ENCODE measurements around the gene NUCKS1. TPM values are rescaled to one million over a fixed set of nuclear protein-coding genes. Genes with fewer than 3 reads are reported as not detected.

The NUCKS1 gene
- total RNA-seq, 1 donor from 2014 or later, result 185 TPM

DNA sequence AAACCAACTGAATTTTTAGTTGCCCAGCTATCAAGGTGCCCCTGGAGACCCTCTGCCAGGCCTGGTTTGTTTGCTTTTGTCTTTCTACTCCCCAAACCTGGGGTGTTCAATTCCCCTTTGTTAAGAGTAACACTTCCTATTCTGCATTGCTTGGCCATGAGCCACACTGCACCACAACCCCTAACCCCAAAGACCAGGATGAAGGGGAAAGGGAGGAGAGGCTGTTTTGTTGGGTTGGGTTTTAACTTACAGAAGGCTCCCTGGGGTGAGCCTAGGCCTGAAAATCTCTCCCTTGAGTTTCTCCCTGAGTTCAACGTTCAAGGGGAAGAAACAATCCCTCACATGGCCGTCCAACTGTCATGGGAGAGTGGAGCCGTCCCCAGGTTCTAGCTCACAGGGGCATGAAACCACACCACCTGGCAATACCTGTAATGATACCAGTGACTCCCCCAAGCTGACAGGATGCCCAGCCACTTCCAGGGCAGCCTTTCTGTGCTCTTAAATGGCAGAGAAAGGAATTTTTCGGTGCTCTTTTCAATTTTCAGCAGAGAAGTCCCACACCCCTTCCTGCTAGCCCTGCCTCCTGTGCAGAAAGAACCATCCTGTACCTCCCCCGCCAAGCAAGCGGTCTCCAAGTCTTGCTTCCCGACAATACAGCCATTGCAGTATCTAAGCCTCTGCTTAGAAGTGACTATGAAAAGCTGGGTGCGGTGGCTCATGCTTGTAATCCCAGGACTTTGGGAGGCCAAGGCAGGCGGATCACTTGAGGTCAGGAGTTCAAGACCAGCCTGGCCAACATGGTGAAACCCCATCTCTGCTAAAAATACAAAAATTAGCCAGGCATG is 84.6 kb downstream of the NUCKS1 start:
- DNase-seq (ENCODE audit: missing footprints) (no peak), ATAC-seq (no peak)
- intact Hi-C loops (cut with DNase I), result no loop called here

DNA sequence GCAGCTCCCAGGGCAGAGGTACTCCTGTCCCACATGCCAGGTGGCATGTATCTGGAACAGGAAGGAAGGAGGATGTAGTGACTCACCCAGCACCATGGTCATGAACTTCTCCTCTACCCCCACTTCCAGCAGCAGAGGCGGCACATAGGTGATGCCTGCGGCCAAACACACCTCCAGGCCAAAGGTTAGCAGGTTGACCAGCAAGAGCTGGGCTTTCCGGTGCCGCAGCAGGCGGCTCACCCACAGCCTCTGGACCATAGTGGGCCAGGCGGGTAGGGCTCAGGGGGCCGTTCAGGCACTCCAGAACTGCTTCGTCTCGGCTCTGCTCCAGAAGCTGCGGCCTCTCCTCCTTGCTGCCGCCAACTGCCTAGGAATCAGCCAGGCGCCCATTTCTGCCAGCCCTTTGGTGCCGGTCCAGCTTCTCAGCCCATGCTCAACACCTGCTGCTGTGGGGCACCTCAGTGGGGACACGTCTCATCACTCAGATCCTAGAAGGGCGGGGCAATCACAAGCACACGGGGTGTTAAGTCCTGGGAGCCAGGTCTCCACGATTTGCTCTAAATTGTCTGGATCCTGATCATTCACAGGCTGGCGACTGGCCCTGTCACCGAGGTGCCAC is 85.5 kb downstream of the NUCKS1 start:
- intact Hi-C loops (cut with DNase I), result no loop called here
- ATAC-seq (no peak), DNase-seq (ENCODE audit: missing footprints) (no peak)

DNA sequence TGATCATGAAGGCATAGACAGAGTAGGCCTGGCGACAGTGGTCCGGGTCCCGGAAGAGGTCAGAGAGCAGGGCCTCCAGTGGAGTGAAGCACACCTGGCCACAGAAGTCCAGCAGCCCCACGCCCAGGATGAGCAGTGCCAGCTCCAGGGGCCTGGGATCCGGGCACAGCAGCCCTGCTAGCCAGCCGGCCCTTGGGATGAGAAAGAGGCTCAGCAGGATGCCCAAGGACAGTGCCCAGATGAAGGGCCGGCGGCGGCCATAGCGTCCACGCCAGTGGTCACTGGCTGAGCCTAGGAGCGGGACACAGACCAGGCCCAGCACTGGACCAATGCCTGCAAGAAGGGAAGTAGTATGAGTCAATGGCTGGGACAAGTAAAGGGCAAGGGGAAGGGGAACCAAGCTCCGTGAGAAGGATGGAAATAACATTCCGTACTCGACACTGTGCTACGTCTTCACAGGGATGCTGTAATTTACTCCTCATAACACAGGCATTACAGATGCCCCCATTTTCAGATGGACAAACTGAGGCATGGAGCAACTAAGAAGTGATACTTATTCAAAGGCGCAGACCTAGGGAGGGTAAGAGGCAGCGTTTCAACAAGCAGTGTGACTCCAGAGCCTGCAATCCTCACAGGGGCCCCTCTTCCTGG is 86.6 kb downstream of the NUCKS1 start:
- no peak for DNase-seq (ENCODE audit: missing footprints)
- ATAC-seq, result no peak
- intact Hi-C loops (cut with DNase I), result no loop called here

Other genes with a start within 250 kb of the NUCKS1 start
- 180 TPM for gene CDK18, start 245.5 kb downstream of the NUCKS1 start, total RNA-seq
- gene ELK4, start 118.2 kb downstream of the NUCKS1 start, total RNA-seq, result 35.5 TPM
- 6.5 TPM for gene SLC45A3, start 69.7 kb downstream of the NUCKS1 start, total RNA-seq
- 16.6 TPM for gene RAB29, start 25.3 kb upstream of the NUCKS1 start, total RNA-seq
- 458 TPM for gene SLC41A1, start 63.0 kb upstream of the NUCKS1 start, total RNA-seq
- 1.7 TPM for gene PM20D1, start 100.0 kb upstream of the NUCKS1 start, total RNA-seq
- gene SLC26A9, start 193.3 kb upstream of the NUCKS1 start, total RNA-seq, result 25.4 TPM

Data from Right ventricle myocardium inferior (tissue), 1 donor.